Body of pancreas (tissue), 4 donors: ENCODE measurements around the gene CXCR6.

Experiments used
- POLR2A ChIP-seq, 3 donors: fragments of 450-650 bp; IDR thresholded peaks; one replicate each; pipeline ENCODE4 v1.6.1; 2016; ENCODE audit warnings: antibody characterized with exemption in 3 of 3, mild to moderate bottlenecking in 2 of 3
- TF ChIP-seq, protein P1 (sequence below), 7 experiments: fragments of 450-650 bp in 4 of 7; fragments of 200-600 bp in 3 of 7; sonication (generic) in 3 of 7; IDR thresholded peaks; one replicate each; pipeline ENCODE4 v1.5.1; 2016 to 2019; ENCODE audit warnings: antibody characterized with exemption in 7 of 7

DNA sequence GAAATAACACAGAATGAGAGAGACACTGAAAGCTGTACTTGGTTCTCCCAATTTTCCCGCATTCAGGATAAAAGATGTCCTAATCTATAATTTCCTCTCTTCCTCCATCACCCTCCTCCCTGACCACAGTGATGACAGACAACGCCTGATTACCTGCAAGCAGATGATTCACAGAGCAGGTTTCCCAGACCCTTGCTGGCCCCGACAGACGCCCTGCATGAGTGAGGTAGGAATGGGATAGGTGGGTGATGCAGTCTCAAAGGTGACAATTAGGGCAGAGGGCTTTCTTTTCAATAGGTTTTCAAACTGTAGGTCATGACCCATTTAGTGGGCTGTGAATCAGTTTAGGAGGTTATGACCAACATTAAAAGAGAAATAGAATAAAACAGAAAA lies 5.2 kb upstream of the CXCR6 start:
- TF ChIP-seq, protein P1, sequence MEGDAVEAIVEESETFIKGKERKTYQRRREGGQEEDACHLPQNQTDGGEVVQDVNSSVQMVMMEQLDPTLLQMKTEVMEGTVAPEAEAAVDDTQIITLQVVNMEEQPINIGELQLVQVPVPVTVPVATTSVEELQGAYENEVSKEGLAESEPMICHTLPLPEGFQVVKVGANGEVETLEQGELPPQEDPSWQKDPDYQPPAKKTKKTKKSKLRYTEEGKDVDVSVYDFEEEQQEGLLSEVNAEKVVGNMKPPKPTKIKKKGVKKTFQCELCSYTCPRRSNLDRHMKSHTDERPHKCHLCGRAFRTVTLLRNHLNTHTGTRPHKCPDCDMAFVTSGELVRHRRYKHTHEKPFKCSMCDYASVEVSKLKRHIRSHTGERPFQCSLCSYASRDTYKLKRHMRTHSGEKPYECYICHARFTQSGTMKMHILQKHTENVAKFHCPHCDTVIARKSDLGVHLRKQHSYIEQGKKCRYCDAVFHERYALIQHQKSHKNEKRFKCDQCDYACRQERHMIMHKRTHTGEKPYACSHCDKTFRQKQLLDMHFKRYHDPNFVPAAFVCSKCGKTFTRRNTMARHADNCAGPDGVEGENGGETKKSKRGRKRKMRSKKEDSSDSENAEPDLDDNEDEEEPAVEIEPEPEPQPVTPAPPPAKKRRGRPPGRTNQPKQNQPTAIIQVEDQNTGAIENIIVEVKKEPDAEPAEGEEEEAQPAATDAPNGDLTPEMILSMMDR (IDR thresholded peaks at IDR 0.05): no peak
- no peak for TF ChIP-seq POLR2A (IDR thresholded peaks at IDR 0.05)
